Measurements from ENCODE around the gene RABGAP1L. TPM values are rescaled to one million over a fixed set of nuclear protein-coding genes. Genes with fewer than 3 reads are reported as not detected.
"Not testable (repeated sequence)": the region's sequence is repeated elsewhere in the genome, so short reads cannot be mapped to it uniquely, and the experiment has no call there.

The RABGAP1L gene
- total RNA-seq, 1 donor, result 29.8 TPM

- no peak for TF ChIP-seq CTCF (IDR thresholded peaks at IDR 0.05; ENCODE audit: insufficient read depth, low read depth, low read length)
- H3K4me3 ChIP-seq (ENCODE audit: low read depth, low read length), result no peak overlapping the region
- no peak for DNase-seq (ENCODE audit: low read depth)
Measured at GRCh38 chr1:174519844-174520243, 360.5 kb downstream of the RABGAP1L start.

- no peak overlapping the region for H3K4me3 ChIP-seq (ENCODE audit: low read depth, low read length)
- DNase-seq (ENCODE audit: low read depth), result no peak
- TF ChIP-seq CTCF (IDR thresholded peaks at IDR 0.05; ENCODE audit: insufficient read depth, low read depth, low read length), result no peak
Measured at GRCh38 chr1:174531751-174532150, 372.4 kb downstream of the RABGAP1L start.

- no peak for TF ChIP-seq CTCF (IDR thresholded peaks at IDR 0.05; ENCODE audit: insufficient read depth, low read depth, low read length)
- DNase-seq (ENCODE audit: low read depth), result no peak
- H3K4me3 ChIP-seq (ENCODE audit: low read depth, low read length), result no peak overlapping the region
Measured at GRCh38 chr1:174534789-174535188, 375.5 kb downstream of the RABGAP1L start.

DNA sequence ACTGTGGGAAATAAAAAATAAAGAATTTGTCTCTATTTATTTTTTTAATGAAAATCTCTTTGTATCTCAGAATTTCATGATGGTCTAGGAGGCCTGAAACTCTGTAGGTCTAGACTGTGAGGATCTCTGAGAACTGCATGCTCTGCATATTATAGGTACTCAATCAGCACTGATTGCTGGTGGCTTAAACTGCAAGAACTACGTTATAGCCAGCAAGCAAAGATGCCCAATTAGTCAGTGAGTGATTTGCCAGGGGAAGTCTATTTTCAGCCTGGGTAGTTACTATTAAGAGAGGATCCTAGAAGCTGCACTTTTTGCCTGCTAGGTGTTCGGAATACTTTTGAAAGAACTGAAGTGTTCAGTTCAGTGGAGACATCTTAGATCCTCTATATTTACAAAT, 375.9 kb downstream of the RABGAP1L start:
- no peak for TF ChIP-seq CTCF (IDR thresholded peaks at IDR 0.05; ENCODE audit: insufficient read depth, low read depth, low read length)
- DNase-seq (ENCODE audit: low read depth), result no peak
- H3K4me3 ChIP-seq (ENCODE audit: low read depth, low read length), result no peak overlapping the region

GRCh38 chr1:174543421-174543820, 384.1 kb downstream of the RABGAP1L start:
- DNase-seq (ENCODE audit: low read depth), result not testable (repeated sequence)

GRCh38 chr1:174550296-174550695, 391.0 kb downstream of the RABGAP1L start:
- DNase-seq (ENCODE audit: low read depth), result no peak
- no peak for TF ChIP-seq CTCF (IDR thresholded peaks at IDR 0.05; ENCODE audit: insufficient read depth, low read depth, low read length)
- H3K4me3 ChIP-seq (ENCODE audit: low read depth, low read length), result no peak overlapping the region

More at GRCh38 chr1:174543421-174543820, 384.1 kb downstream of the RABGAP1L start:
- H3K4me3 ChIP-seq (ENCODE audit: low read depth, low read length), result not testable (repeated sequence)

- DNase-seq (ENCODE audit: low read depth), result no peak
- TF ChIP-seq CTCF (IDR thresholded peaks at IDR 0.05; ENCODE audit: insufficient read depth, low read depth, low read length), result no peak
- H3K4me3 ChIP-seq (ENCODE audit: low read depth, low read length), result no peak overlapping the region
Measured at GRCh38 chr1:174556392-174556791, 397.1 kb downstream of the RABGAP1L start.
